B cell (primary cell): Measurements from ENCODE around the gene TCEA3. TPM values are rescaled to one million over a fixed set of nuclear protein-coding genes. Genes with fewer than 3 reads are reported as not detected.
A peak's percentile ranks its signal among the peaks of the same experiment; 100 is the strongest.

Experiments
- ATAC-seq: fragments of 200-7000 bp; cut with Tn5 transposase; one replicate; pipeline ENCODE4 v1.10.0; 2021; ENCODE audit warnings: low read depth, mild to moderate bottlenecking, moderate number of reproducible peaks, moderate library complexity
- CTCF ChIA-PET: fragments of 350-600 bp; sonication (Branson Sonifier 250); formaldehyde crosslinking; loops from one replicate; lab custom pipeline; 2021; ENCODE audit warnings: antibody characterized with exemption, inconsistent platforms; lab: Charles Lee
- POLR2A ChIA-PET: fragments of 350-600 bp; sonication (Branson Sonifier 250); formaldehyde crosslinking; loops from one replicate; lab custom pipeline; 2021; ENCODE audit warnings: antibody characterized with exemption; lab: Charles Lee
- DNase-seq: peaks from one replicate; pipeline ENCODE4 v3.0.0; 2013
- H2AFZ ChIP-seq: 2 replicates; pipeline ENCODE4 v1.6.1; 2012; ENCODE audit warnings: mild to moderate bottlenecking, low read depth, low read length; ENCODE audit not compliant: insufficient read depth, poor library complexity, severe bottlenecking
- H3K27ac ChIP-seq, 2 donors: 1 replicate in 1 of 2; 2 replicates in 1 of 2; pipeline ENCODE4 v1.5.1; 2012 to 2013; ENCODE audit warnings: low read length in 2 of 2, mild to moderate bottlenecking in 2 of 2, moderate library complexity in 1 of 2
- H3K27me3 ChIP-seq, 4 experiments: fragments of 200-600 bp in 1 of 4; sonication (generic) in 1 of 4; replicated peaks in 1 of 4; 1 replicate in 2 of 4; 2 replicates in 2 of 4; pipeline versions ENCODE4 v1.6.1 to v1.7.0; 2013 to 2016; ENCODE audit warnings: low read length in 3 of 4, mild to moderate bottlenecking in 2 of 4, mixed read lengths in 1 of 4, moderate library complexity in 1 of 4; ENCODE audit not compliant: insufficient read depth in 4 of 4, control insufficient read depth in 3 of 4; ENCODE audit errors: control extremely low read depth in 1 of 4
- H3K36me3 ChIP-seq, 2 experiments: replicated peaks in 1 of 2; 1 replicate in 1 of 2; 2 replicates in 1 of 2; pipeline versions ENCODE4 v1.6.1 to v1.7.1; 2013; ENCODE audit warnings: low read length in 1 of 2; ENCODE audit not compliant: insufficient read depth in 2 of 2, control insufficient read depth in 1 of 2; ENCODE audit errors: control extremely low read depth in 1 of 2, extremely low read depth in 1 of 2
- H3K4me1 ChIP-seq, 2 donors: fragments of 200-600 bp in 1 of 2; sonication (generic) in 1 of 2; 1 replicate in 1 of 2; 2 replicates in 1 of 2; pipeline versions ENCODE4 v1.5.1 to v1.6.1; 2013 to 2017; ENCODE audit warnings: low read length in 2 of 2; ENCODE audit not compliant: control insufficient read depth in 2 of 2, insufficient read depth in 2 of 2
- H3K4me2 ChIP-seq: replicated peaks from 2 replicates; pipeline ENCODE3; 2012; ENCODE audit warnings: mild to moderate bottlenecking, low read depth, low read length; ENCODE audit not compliant: poor library complexity, severe bottlenecking
- H3K4me3 ChIP-seq, 5 experiments: fragments of 200-600 bp in 1 of 5; sonication (generic) in 1 of 5; 1 replicate in 3 of 5; 2 replicates in 2 of 5; pipeline versions ENCODE4 v1.5.1 to v1.7.0; 2011 to 2016; ENCODE audit warnings: low read length in 4 of 5, mild to moderate bottlenecking in 4 of 5, low read depth in 2 of 5, control low read depth in 1 of 5, moderate library complexity in 1 of 5; ENCODE audit not compliant: insufficient read depth in 1 of 5; ENCODE audit errors: control extremely low read depth in 1 of 5, extremely low read depth in 1 of 5
- H3K79me2 ChIP-seq: fragments of 200-600 bp; sonication (generic); one replicate; pipeline ENCODE4 v1.6.0; 2016; ENCODE audit warnings: low read length; ENCODE audit not compliant: control insufficient read depth, insufficient read depth
- H3K9ac ChIP-seq: fragments of 200-600 bp; sonication (generic); 2 replicates; pipeline ENCODE4 v1.6.1; 2017; ENCODE audit warnings: mild to moderate bottlenecking, low read length, moderate library complexity
- H3K9me3 ChIP-seq, 3 donors: one replicate each; pipeline versions ENCODE4 v1.6.1 to v1.7.1; 2013; ENCODE audit warnings: low read length in 2 of 3; ENCODE audit not compliant: control insufficient read depth in 2 of 3, insufficient read depth in 1 of 3; ENCODE audit errors: control extremely low read depth in 1 of 3
- H4K20me1 ChIP-seq: 2 replicates; pipeline ENCODE4 v1.6.0; 2012; ENCODE audit warnings: mild to moderate bottlenecking, low read length; ENCODE audit not compliant: insufficient read depth, control insufficient read depth, poor library complexity, severe bottlenecking
- H3K27ac Mint-ChIP-seq: one replicate; pipeline ENCODE4 v1.8.0; 2021; ENCODE audit warnings: mixed read lengths
- H3K27me3 Mint-ChIP-seq: one replicate; pipeline ENCODE4 v1.8.0; 2021; ENCODE audit warnings: mixed read lengths
- H3K4me1 Mint-ChIP-seq: one replicate; pipeline ENCODE4 v1.8.0; 2021; ENCODE audit warnings: mixed read lengths
- H3K4me3 Mint-ChIP-seq: one replicate; pipeline ENCODE4 v1.8.0; 2021; ENCODE audit warnings: mixed read lengths
- H3K9me3 Mint-ChIP-seq: one replicate; pipeline ENCODE4 v1.8.0; 2022; ENCODE audit warnings: mixed read lengths; ENCODE audit not compliant: insufficient read depth
- EZH2 ChIP-seq: IDR thresholded peaks from 2 replicates; pipeline ENCODE4 v1.6.1; 2012; ENCODE audit warnings: borderline replicate concordance, low read depth, mild to moderate bottlenecking, moderate library complexity, low read length; ENCODE audit not compliant: insufficient read depth, poor library complexity, severe bottlenecking
- WGBS: methylation state at CpG from one replicate; pipeline ENCODE4 v1.1.5; 2013; ENCODE audit warnings: missing lambda C conversion rate; ENCODE audit not compliant: insufficient coverage; 5-methylcytosine and 5-hydroxymethylcytosine counted together
- intact Hi-C: fragments of 100-400 bp; cut with micrococcal nuclease; formaldehyde crosslinking; loops from one replicate; pipeline ENCODE4 v1.10.0; 2022
- polyA plus RNA-seq: library from polyadenylated mRNA; depleted of rRNA; stranded (reverse); fragments of >200 nt; gene quantifications from 2 replicates; pipeline ENCODE4 v1.2.3, GENCODE V29; 2012
- total RNA-seq, 2 donors: library from RNA; stranded (reverse); fragments of 120-200 nt in 1 of 2; gene quantifications; 1 replicate in 1 of 2; 2 replicates in 1 of 2; pipeline versions ENCODE4 v1.2.3 to v1.2.4, GENCODE V29; 2013 to 2022
- TF ChIP-seq, protein P1 (sequence below): fragments of 200-600 bp; IDR thresholded peaks from one replicate; pipeline ENCODE4 v1.8.0; 2022; ENCODE audit warnings: antibody characterized with exemption, mild to moderate bottlenecking

The TCEA3 gene
- total and polyA plus RNA-seq, 2 donors (not counting 1 experiment from before 2014, with no cell fraction given), result 0.22 TPM; not detected in 1

DNA sequence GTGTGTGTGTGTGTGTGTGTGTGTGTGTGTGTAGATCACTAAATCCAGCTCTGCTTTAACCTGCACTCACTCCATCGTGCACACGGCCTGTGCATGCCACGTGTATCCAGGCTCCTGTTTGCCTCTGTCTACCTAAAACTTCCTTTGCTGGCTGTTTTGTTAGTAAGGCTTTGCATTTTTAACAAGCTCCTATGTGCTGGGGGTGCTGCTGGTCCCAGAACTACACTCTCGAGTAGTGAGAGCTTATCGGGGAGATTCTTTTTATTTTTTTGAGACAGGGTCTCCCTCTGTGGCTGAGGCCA, 596 bp upstream of the TCEA3 start:
- peaks cover 21 to 27% of the 10 kb centered on the region in 2 donors for H3K4me1 ChIP-seq
- peak overlapping the region; percentile 89 for H3K4me2 ChIP-seq
- no peaks in the 10 kb centered on the region for H3K36me3 ChIP-seq
- H3K27me3 ChIP-seq, result peaks cover 0 to 64% (median 28%) of the 10 kb centered on the region in 4 experiments
- H3K27ac Mint-ChIP-seq, result no peak overlapping the region
- ChIA-PET POLR2A (interaction anchor here (0.7 kb wide), 2 partner anchors 405 to 507 kb away, joined by 4 read pairs; no protein-coding TSS in a partner anchor), CTCF (interaction anchor here (0.6 to 1.9 kb wide), 3 partner anchors 22 to 240 kb away, joined by 3 to 4 read pairs (median 4); no protein-coding TSS in a partner anchor)
- peak overlapping the region; percentile 56 for H3K9ac ChIP-seq
- peaks cover 51% of the 10 kb centered on the region for H3K27me3 Mint-ChIP-seq
- peaks cover 0 to 6% (median 0%) of the 10 kb centered on the region in 3 donors for H3K9me3 ChIP-seq
- 43% methylated on average over 3 of the region's 5 CpGs for WGBS
- H3K79me2 ChIP-seq, result no peaks in the 10 kb centered on the region
- ATAC-seq (no peak), DNase-seq (peak; percentile 17)
- H3K27ac ChIP-seq, result no peak overlapping the region
- H3K4me1 Mint-ChIP-seq, result peaks cover 21% of the 10 kb centered on the region
- no peaks in the 10 kb centered on the region for H4K20me1 ChIP-seq
- H2AFZ ChIP-seq, result peak overlapping the region; percentile 77
- peak overlapping the region; percentile 75 for H3K4me3 Mint-ChIP-seq
- H3K4me3 ChIP-seq, result peak overlapping the region in 3 of 5 experiments; percentile 39 to 58 (median 50)
- H3K9me3 Mint-ChIP-seq, result no peaks in the 10 kb centered on the region
- intact Hi-C loops, result no loop called here
- TF ChIP-seq EZH2, result no peak
- TF ChIP-seq, protein P1, sequence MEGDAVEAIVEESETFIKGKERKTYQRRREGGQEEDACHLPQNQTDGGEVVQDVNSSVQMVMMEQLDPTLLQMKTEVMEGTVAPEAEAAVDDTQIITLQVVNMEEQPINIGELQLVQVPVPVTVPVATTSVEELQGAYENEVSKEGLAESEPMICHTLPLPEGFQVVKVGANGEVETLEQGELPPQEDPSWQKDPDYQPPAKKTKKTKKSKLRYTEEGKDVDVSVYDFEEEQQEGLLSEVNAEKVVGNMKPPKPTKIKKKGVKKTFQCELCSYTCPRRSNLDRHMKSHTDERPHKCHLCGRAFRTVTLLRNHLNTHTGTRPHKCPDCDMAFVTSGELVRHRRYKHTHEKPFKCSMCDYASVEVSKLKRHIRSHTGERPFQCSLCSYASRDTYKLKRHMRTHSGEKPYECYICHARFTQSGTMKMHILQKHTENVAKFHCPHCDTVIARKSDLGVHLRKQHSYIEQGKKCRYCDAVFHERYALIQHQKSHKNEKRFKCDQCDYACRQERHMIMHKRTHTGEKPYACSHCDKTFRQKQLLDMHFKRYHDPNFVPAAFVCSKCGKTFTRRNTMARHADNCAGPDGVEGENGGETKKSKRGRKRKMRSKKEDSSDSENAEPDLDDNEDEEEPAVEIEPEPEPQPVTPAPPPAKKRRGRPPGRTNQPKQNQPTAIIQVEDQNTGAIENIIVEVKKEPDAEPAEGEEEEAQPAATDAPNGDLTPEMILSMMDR, result no peak
